Tibial nerve (tissue), 3 donors: Measurements from ENCODE around the gene AQP12B.

ENCODE experiments used
- POLR2A ChIP-seq, 2 donors: fragments of 450-650 bp; IDR thresholded peaks; one replicate each; pipeline ENCODE4 v1.6.1; 2017; ENCODE audit warnings: antibody characterized with exemption in 2 of 2, mild to moderate bottlenecking in 2 of 2, moderate library complexity in 2 of 2
- TF ChIP-seq, protein P1 (sequence below), 5 experiments: fragments of 200-600 bp in 3 of 5; fragments of 450-650 bp in 2 of 5; sonication (generic) in 3 of 5; IDR thresholded peaks; one replicate each; pipeline ENCODE4 v1.5.1; 2016 to 2019; ENCODE audit warnings: antibody characterized with exemption in 5 of 5, mild to moderate bottlenecking in 3 of 5, moderate library complexity in 2 of 5

GRCh38 chr2:240646900-240647502 lies 35.7 kb downstream of the AQP12B start:
- TF ChIP-seq, protein P1, sequence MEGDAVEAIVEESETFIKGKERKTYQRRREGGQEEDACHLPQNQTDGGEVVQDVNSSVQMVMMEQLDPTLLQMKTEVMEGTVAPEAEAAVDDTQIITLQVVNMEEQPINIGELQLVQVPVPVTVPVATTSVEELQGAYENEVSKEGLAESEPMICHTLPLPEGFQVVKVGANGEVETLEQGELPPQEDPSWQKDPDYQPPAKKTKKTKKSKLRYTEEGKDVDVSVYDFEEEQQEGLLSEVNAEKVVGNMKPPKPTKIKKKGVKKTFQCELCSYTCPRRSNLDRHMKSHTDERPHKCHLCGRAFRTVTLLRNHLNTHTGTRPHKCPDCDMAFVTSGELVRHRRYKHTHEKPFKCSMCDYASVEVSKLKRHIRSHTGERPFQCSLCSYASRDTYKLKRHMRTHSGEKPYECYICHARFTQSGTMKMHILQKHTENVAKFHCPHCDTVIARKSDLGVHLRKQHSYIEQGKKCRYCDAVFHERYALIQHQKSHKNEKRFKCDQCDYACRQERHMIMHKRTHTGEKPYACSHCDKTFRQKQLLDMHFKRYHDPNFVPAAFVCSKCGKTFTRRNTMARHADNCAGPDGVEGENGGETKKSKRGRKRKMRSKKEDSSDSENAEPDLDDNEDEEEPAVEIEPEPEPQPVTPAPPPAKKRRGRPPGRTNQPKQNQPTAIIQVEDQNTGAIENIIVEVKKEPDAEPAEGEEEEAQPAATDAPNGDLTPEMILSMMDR (IDR thresholded peaks at IDR 0.05), result no peak
- no peak for TF ChIP-seq POLR2A (IDR thresholded peaks at IDR 0.05)
